Ovary (tissue), 10 donors: Measurements from ENCODE around the gene ZNF598. TPM values are rescaled to one million over a fixed set of nuclear protein-coding genes. Genes with fewer than 3 reads are reported as not detected.

Source experiments
- DNase-seq, 5 donors: peaks; one replicate each; pipeline ENCODE4 v3.0.0-alpha.2; 2019 to 2020
- H3K27ac ChIP-seq, 2 donors: fragments of 200-600 bp; one replicate each; pipeline versions ENCODE4 v1.5.1 to v1.8.0; 2019 to 2022
- H3K27me3 ChIP-seq: fragments of 200-600 bp; one replicate; pipeline ENCODE4 v1.8.0; 2022
- H3K36me3 ChIP-seq: fragments of 200-600 bp; sonication (generic); one replicate; pipeline ENCODE4 v1.5.1; 2019
- H3K4me1 ChIP-seq: one replicate; pipeline ENCODE4 v1.8.1; 2013; ENCODE audit warnings: mild to moderate bottlenecking, moderate library complexity; ENCODE audit not compliant: insufficient read depth
- H3K4me3 ChIP-seq: fragments of 200-600 bp; sonication (generic); one replicate; pipeline ENCODE4 v1.5.1; 2017
- H3K9me3 ChIP-seq, 2 donors: fragments of 200-600 bp in 1 of 2; sonication (generic) in 1 of 2; one replicate each; pipeline versions ENCODE4 v1.5.1 to v1.8.1; 2013 to 2019; ENCODE audit warnings: mild to moderate bottlenecking in 1 of 2, moderate library complexity in 1 of 2
- CTCF ChIP-seq, 3 donors: fragments of 450-650 bp in 2 of 3; fragments of 200-600 bp in 1 of 3; IDR thresholded peaks; one replicate each; pipeline versions ENCODE4 v1.5.1 to v1.8.0; 2016 to 2022; ENCODE audit warnings: antibody characterized with exemption in 3 of 3, mild to moderate bottlenecking in 1 of 3
- EP300 ChIP-seq: sonication (generic); formaldehyde crosslinking; IDR thresholded peaks from one replicate; pipeline ENCODE4 v1.6.1; 2017; ENCODE audit warnings: antibody characterized with exemption
- POLR2A ChIP-seq: fragments of 450-650 bp; IDR thresholded peaks from one replicate; pipeline ENCODE4 v1.6.1; 2017; ENCODE audit warnings: antibody characterized with exemption, mild to moderate bottlenecking, moderate library complexity
- WGBS, 3 donors: extraction: QIAGEN DNeasy Blood & Tissue Kit in 1 of 3; methylation state at CpG; one replicate each; pipeline versions ENCODE4 v1.1.5 to v1.1.7; 2013 to 2017; 5-methylcytosine and 5-hydroxymethylcytosine counted together
- intact Hi-C, 4 donors: fragments of 100-400 bp; cut with DNase I; formaldehyde crosslinking; loops; one replicate each; pipeline versions ENCODE4 v1.11.0 to v1.15.1; 2022 to 2023
- long read RNA-seq, 3 donors: library from polyadenylated mRNA in 2 of 3; unstranded in 2 of 3; transcript quantifications; one replicate each; pipeline ENCODE4 v2.0.0 and lab custom pipeline, GENCODE V29; 2021 to 2026
- polyA plus RNA-seq, 2 donors: library from polyadenylated mRNA; stranded (reverse); fragments of 200-250 nt in 1 of 2; fragments of 350-450 nt in 1 of 2; fragmentation: Illumina TruSeq in 1 of 2; extraction: RNeasy Lipid Tissue Mini Kit (QIAGEN cat#74804) in 1 of 2; gene quantifications; one replicate each; pipeline ENCODE4 v1.2.3, GENCODE V29; 2013 to 2014
- total RNA-seq, 7 donors: library from RNA; depleted of rRNA in 2 of 7; stranded (reverse); fragments of >200 nt in 2 of 7; fragmentation: NEBNext Ultra II Directional in 3 of 7; extraction: Animal tissue kit (Norgen Biotek cat#: 25700) in 3 of 7; gene quantifications; one replicate each; pipeline versions ENCODE4 v1.1.0 to v1.2.4, GENCODE V29; 2016 to 2023
- donor health status: DM: no; HTN: no; CAD: no; lungs with moderate emphysema.
- donor health status: DM: no; HTN: no; CAD: no.
- donor health status: Bipolar disorder and iron deficiency.
- donor health status: DM: yes; HTN: yes; CAD: no.
- donor health status: DM: no; HTN: no; CAD: no.
- donor health status: DM: yes; HTN: yes; CAD: no.

The ZNF598 gene
- total RNA-seq: 10 to 100 TPM; 25.8 to 44.5 (median 30.3) TPM
- 10 to 100 TPM in 1 of 2 donors, under 1 TPM in 1; 0.95 to 26.7 TPM for polyA plus RNA-seq
- long read RNA-seq, donor 1, transcript ZNF598-208 (3 exons, 815 nt): major isoform, 7 of 25 reads
- long read RNA-seq, donor 1, partial matches to known transcripts: 15 of 25 reads
- long read RNA-seq, donor 1, other reads (novel, unspliced or antisense): 3 of 25 reads
- long read RNA-seq, donor 2, partial matches to known transcripts: 0 of 4 reads
- long read RNA-seq, donor 2, other reads (novel, unspliced or antisense): 0 of 4 reads
- long read RNA-seq, donor 3, transcript ZNF598-204 (12 exons, 3,371 nt): major isoform, 19 of 75 reads
- long read RNA-seq, donor 3, transcript ZNF598-208 (3 exons, 815 nt): minor isoform, 10 of 75 reads
- long read RNA-seq, donor 3, partial matches to known transcripts: 20 of 75 reads
- long read RNA-seq, donor 3, other reads (novel, unspliced or antisense): 26 of 75 reads

DNA sequence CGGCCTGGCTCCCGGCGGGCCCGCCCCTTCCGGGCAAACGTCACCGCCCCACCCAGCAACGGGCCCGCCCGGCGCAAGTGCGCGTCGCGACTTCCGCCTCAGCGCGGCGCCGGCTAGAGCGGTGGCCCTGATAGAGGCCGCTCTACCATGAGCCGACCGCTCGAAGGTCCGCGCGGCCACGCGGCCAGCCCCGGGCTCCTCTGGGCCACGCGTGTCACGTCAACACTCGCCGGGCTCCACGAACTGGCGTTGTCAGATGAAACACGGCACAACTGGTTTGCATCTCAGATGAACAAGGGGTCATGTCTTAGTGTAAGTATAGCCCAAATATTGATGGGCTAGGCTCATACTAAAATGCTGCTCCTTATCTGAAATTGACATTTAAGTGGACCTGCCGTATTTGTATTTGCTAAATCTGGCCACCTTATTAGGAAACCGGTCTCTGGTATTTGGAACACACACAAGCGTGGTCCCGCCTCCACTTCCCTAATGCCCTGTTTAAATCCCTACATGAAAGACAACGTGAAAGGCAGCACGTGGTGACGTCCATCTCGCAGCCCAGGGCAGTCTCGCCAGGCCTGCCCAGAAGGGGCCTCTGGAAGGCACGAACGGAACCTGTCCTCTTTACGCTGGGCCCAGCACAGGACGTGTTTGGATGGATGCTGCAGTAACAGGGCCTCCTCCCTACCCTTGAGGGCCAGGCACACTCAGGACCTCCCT is at the start of gene ZNF598:
ZNF598 (minus strand) TSS at position 31 of the 720 bp plus-strand sequence.
- 1 to 2% (median 2%) methylated on average over 27 to 52 of the region's 52 CpGs for WGBS, 3 donors
- intact Hi-C loops: no loop called here
- peaks cover 21% of the 10 kb centered on the region for H3K4me1 ChIP-seq

GRCh38 chr16:2058872-2059271 is 49.3 kb upstream of the ZNF598 start:
- intact Hi-C loops: no loop called here
- H3K4me1 ChIP-seq: no peaks in the 10 kb centered on the region
- H3K36me3 ChIP-seq: no peaks in the 10 kb centered on the region
- no peak overlapping the region for H3K4me3 ChIP-seq
- 93% methylated on average over 10 of the region's 10 CpGs for WGBS, 3 donors
- no peak for TF ChIP-seq EP300
- no peak for TF ChIP-seq POLR2A
- TF ChIP-seq CTCF (IDR thresholded peaks at IDR 0.05): no peak
- no peak for DNase-seq
- H3K9me3 ChIP-seq: no peaks in the 10 kb centered on the region
- no peaks in the 10 kb centered on the region for H3K27me3 ChIP-seq
- no peak overlapping the region for H3K27ac ChIP-seq

More for the DNA sequence above, at the start of gene ZNF598:
- DNase-seq: peak; percentile 79 to 90 (median 85)
- H3K27me3 ChIP-seq: no peaks in the 10 kb centered on the region
- H3K36me3 ChIP-seq: no peaks in the 10 kb centered on the region
- H3K9me3 ChIP-seq: no peaks in the 10 kb centered on the region
- peak within 1 kb of the TSS; percentile 68 for H3K4me3 ChIP-seq
- peak within 1 kb of the TSS; percentile 0 to 69 for H3K27ac ChIP-seq
- TF ChIP-seq POLR2A (peak; percentile 81), CTCF (IDR thresholded peaks at IDR 0.05) (peak in 1 of 3 donors; percentile 23), EP300 (no peak)

GRCh38 chr16:2058420-2058819 is 48.8 kb upstream of the ZNF598 start:
- TF ChIP-seq EP300 (no peak), CTCF (IDR thresholded peaks at IDR 0.05) (no peak)
- no peaks in the 10 kb centered on the region for H3K4me1 ChIP-seq
- H3K4me3 ChIP-seq: no peak overlapping the region
- 78 to 85% (median 83%) methylated on average over 13 of the region's 13 CpGs for WGBS, 3 donors
- intact Hi-C loops: no loop called here
- no peaks in the 10 kb centered on the region for H3K9me3 ChIP-seq
- H3K27ac ChIP-seq: no peak overlapping the region
- H3K36me3 ChIP-seq: no peaks in the 10 kb centered on the region
- DNase-seq: no peak
- no peaks in the 10 kb centered on the region for H3K27me3 ChIP-seq

- H3K4me3 ChIP-seq: no peak overlapping the region
- WGBS, 3 donors: 82 to 90% (median 90%) methylated on average over 8 to 10 of the region's 10 CpGs
- H3K27ac ChIP-seq: no peak overlapping the region
- DNase-seq: no peak
- no peaks in the 10 kb centered on the region for H3K9me3 ChIP-seq
- H3K4me1 ChIP-seq: no peaks in the 10 kb centered on the region
- H3K27me3 ChIP-seq: no peaks in the 10 kb centered on the region
- H3K36me3 ChIP-seq: no peaks in the 10 kb centered on the region
- TF ChIP-seq CTCF (IDR thresholded peaks at IDR 0.05): no peak
- no peak for TF ChIP-seq EP300
- no peak for TF ChIP-seq POLR2A
- intact Hi-C loops: no loop called here
Measured at GRCh38 chr16:2057438-2057837, 47.8 kb upstream of the ZNF598 start.
